ENCODE results near the gene GNL2. TPM values are rescaled to one million over a fixed set of nuclear protein-coding genes. Genes with fewer than 3 reads are reported as not detected.

Gene GNL2
- polyA plus RNA-seq, 1 donor (not counting 4 experiments of a cell fraction or from before 2014, with no cell fraction given) = 81.0 TPM

GRCh38 chr1:37545019-37545418 lies 50.7 kb downstream of the GNL2 start:
- no peak overlapping the region for H3K27ac ChIP-seq (ENCODE audit: control insufficient read depth, insufficient read depth, low read length)
- H3K27me3 ChIP-seq (ENCODE audit: control insufficient read depth, extremely low read depth, insufficient read depth, low read length) = no peaks in the 10 kb centered on the region
- no peak overlapping the region for H3K4me2 ChIP-seq (ENCODE audit: control insufficient read depth, extremely low read depth, insufficient read depth, low read depth, low read length)
- H3K9me1 ChIP-seq (ENCODE audit: control insufficient read depth, extremely low read depth, insufficient read depth, low read length) = no peaks in the 10 kb centered on the region
- H2AFZ ChIP-seq (ENCODE audit: control insufficient read depth, low read length) = no peak overlapping the region
- FAIRE-seq = no peak
- no peak for DNase-seq (ENCODE audit: low read depth, low spot score)
- H4K20me1 ChIP-seq (ENCODE audit: control insufficient read depth, extremely low read depth, insufficient read depth, low read length) = no peaks in the 10 kb centered on the region
- H3K36me3 ChIP-seq (ENCODE audit: control insufficient read depth in 2 of 2, extremely low read depth in 1 of 2, insufficient read depth in 2 of 2, low read length in 2 of 2) = peaks cover 17 to 29% of the 10 kb centered on the region in 2 experiments
- H3K4me3 ChIP-seq (ENCODE audit: control insufficient read depth in 2 of 3, extremely low read depth in 1 of 3, insufficient read depth in 2 of 3, low read depth in 1 of 3, low read length in 3 of 3) = no peak overlapping the region
- no peak overlapping the region for H3K9ac ChIP-seq (ENCODE audit: control insufficient read depth, extremely low read depth, insufficient read depth, low read length)
- TF ChIP-seq EZH2 (IDR thresholded peaks at IDR 0.05; ENCODE audit: low read length) (no peak), CTCF (optimal IDR thresholded peaks at IDR 0.05 in 1 of 3, IDR thresholded peaks at IDR 0.05 in 1 of 3, conservative IDR thresholded peaks at IDR 0.05 in 1 of 3; ENCODE audit: extremely low read depth in 1 of 3, insufficient read depth in 2 of 3, low read length in 3 of 3) (no peak)
- H3K9me3 ChIP-seq (ENCODE audit: control insufficient read depth, low read depth, low read length) = no peaks in the 10 kb centered on the region
- peaks cover 13% of the 10 kb centered on the region for H3K79me2 ChIP-seq (ENCODE audit: control insufficient read depth, insufficient read depth, low read length)
- dilution Hi-C loops (cut with MboI; ENCODE audit: extremely low pct_ligation_motif_present, low sequenced_read_pairs) = no loop called here
- H3K4me1 ChIP-seq (ENCODE audit: control insufficient read depth, extremely low read depth, insufficient read depth, low read length) = peaks cover 8% of the 10 kb centered on the region

- Histone ChIP-seq H3K4me1 (ENCODE audit: control insufficient read depth, extremely low read depth, insufficient read depth, low read length) (peaks cover 4% of the 10 kb centered on the region), H3K27ac (ENCODE audit: control insufficient read depth, insufficient read depth, low read length) (no peak overlapping the region), H2AFZ (ENCODE audit: control insufficient read depth, low read length) (no peak overlapping the region), H3K4me3 (ENCODE audit: control insufficient read depth in 2 of 3, extremely low read depth in 1 of 3, insufficient read depth in 2 of 3, low read depth in 1 of 3, low read length in 3 of 3) (no peak overlapping the region), H3K79me2 (ENCODE audit: control insufficient read depth, insufficient read depth, low read length) (peaks cover 10% of the 10 kb centered on the region), H3K9me3 (ENCODE audit: control insufficient read depth, low read depth, low read length) (no peaks in the 10 kb centered on the region), H3K36me3 (ENCODE audit: control insufficient read depth in 2 of 2, extremely low read depth in 1 of 2, insufficient read depth in 2 of 2, low read length in 2 of 2) (peaks cover 17 to 33% of the 10 kb centered on the region in 2 experiments), H3K27me3 (ENCODE audit: control insufficient read depth, extremely low read depth, insufficient read depth, low read length) (no peaks in the 10 kb centered on the region), H3K4me2 (ENCODE audit: control insufficient read depth, extremely low read depth, insufficient read depth, low read depth, low read length) (no peak overlapping the region), H3K9ac (ENCODE audit: control insufficient read depth, extremely low read depth, insufficient read depth, low read length) (no peak overlapping the region), H3K9me1 (ENCODE audit: control insufficient read depth, extremely low read depth, insufficient read depth, low read length) (no peaks in the 10 kb centered on the region), H4K20me1 (ENCODE audit: control insufficient read depth, extremely low read depth, insufficient read depth, low read length) (no peaks in the 10 kb centered on the region)
- no peak for TF ChIP-seq CTCF (optimal IDR thresholded peaks at IDR 0.05 in 1 of 3, IDR thresholded peaks at IDR 0.05 in 1 of 3, conservative IDR thresholded peaks at IDR 0.05 in 1 of 3; ENCODE audit: extremely low read depth in 1 of 3, insufficient read depth in 2 of 3, low read length in 3 of 3)
- no peak for TF ChIP-seq EZH2 (IDR thresholded peaks at IDR 0.05; ENCODE audit: low read length)
- DNase-seq (ENCODE audit: low read depth, low spot score) (no peak), FAIRE-seq (no peak)
- dilution Hi-C loops (cut with MboI; ENCODE audit: extremely low pct_ligation_motif_present, low sequenced_read_pairs) = no loop called here
These were observed 51.2 kb downstream of the GNL2 start for GRCh38 chr1:37544530-37544929.
